CD4-positive, alpha-beta T cell treated with Interleukin-2 at 100 ng/mL for 4 hours (primary cell): ENCODE results near the gene PLAC8L1.

ENCODE experiments used
- DNase-seq: peaks from one replicate; pipeline ENCODE4 v3.0.0-alpha.2; 2020; ENCODE audit warnings: low spot score

The PLAC8L1 gene

DNA sequence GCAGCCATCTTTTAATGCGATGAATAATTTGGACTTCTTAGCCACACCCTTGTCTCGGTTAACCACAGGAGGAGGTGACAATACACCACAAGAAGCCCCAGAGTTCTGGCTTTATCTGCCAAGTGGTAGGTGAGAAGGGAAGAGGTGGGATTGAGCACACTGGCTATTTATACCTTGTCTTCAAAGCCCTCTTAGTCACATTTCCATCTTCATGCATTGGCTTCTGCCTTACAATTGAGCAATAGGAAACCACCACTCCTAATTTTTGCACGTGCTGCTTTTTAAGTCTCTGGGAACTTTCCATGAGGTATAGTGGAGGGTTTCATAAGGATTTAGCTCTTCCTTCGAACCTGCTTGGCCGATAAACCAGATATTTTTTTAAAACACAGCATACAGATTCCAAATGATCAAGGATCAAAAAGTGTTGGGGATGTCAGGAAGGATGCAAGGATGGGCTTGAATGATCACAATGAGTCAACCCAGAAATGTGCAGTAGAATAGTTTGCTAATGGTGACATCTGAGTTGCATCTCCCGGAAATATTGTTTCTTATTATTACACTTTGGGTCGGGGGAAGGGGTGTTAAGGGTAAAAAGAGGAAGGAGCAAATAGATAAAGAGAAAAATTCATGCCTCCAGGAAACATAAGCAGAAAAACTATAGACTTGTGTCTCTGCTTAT is 25.5 kb downstream of the PLAC8L1 start:
- DNase-seq, result peak; percentile 4

DNA sequence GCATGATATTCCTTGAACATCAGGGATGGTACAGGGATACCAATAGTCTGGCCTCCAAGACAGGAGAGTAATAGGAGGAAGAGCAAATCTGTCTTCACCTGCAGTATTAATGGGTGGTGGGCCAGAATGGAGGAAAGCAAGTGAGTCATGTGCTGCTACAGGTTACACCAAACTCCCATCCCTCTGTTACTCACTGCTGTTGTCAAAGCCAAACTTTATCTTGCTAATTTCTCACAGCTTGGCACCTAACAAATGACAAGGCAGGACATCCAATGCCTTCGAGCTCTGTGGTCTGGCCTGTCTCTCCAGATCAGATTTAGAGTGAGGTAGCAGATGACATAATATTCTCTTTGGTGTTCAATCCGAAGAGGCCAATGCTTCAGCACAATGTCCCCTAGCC is 26.8 kb downstream of the PLAC8L1 start:
- no peak for DNase-seq

DNA sequence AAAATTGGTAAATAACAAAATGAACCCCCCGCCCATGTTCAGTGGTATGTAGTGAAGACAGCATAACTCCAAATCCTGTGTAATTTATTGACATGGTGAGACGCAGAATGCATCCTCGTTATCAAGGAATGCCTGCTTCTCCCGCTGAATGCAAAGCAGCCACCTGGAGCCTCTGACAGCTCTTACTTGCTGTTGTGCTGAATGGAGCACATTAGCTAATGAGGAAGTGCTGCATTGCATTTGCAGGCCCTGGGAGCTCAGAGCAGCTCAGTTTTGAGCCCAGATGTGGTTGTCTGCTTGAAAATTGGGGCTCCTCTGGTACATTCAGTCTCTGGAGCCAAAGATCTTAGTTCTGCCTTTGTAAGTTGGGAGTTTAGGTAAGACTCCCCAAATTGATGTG is 28.9 kb downstream of the PLAC8L1 start:
- no peak for DNase-seq

DNA sequence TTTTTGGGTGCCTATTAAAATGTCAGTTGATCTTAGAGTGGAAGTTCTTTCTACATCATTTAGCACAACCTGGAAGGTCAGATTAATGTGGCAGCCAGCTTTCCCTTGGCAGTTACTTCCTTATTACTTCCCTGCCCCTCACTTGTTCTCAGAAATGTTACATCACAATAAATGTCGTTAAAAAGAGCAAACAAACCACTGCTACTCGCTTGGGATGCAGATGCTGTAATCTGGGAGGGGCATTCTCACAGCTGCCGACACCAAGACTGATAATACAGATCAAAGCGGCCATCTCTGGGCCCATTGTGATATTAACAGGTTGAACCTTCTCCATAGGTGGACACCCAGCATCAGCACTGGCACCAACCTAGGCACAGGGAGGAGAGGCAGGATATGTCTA is 29.3 kb downstream of the PLAC8L1 start:
- no peak for DNase-seq

DNA sequence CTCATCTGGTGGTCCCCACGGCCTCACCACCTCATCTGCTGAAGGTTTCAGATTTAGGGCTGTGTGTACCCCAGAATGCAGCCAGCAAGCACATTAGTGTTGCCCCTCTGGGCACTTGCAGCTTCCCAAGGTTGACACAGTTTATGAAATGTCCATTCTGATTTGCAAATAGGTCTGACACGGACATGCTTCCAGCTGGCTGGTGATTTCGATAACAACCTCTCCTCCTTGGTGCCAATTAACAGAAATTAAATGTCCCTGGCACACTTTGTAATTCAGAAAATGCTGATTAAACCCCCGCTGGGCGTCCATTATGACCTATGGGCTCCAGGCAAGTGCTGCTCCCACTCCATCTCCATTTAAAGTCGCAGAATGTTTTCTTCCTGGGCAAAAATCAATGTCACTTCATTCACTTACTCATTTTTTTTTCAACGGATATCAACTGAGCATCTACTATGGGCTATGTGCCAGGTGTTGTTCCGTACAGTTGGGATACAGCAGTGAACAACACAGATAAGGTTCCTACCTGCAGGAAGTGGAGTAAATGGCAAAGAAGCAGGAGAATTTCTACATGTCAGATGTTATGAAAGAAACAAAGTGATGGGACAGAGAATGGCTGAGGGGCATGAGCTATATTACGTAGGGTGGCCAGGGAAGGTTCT is 32.0 kb downstream of the PLAC8L1 start:
- DNase-seq, result no peak

DNA sequence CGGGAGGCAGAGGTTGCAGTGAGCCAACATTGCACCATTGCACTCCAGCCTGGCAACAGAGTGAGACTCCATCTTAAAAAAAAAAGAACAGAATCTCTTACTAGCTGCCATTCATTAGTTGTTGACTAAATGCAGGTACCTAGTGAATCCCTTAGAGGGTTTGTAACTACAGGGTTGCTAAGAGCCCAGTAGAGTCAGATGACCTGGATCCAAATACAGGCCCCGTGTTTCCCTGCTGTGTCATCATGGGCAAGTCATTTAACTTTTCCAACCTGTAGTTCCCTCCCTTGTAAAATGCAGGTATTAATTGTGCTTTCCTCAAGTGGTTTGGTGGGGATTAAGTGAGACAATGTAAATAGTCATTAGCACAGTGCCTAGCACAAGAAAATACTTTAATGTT is 32.8 kb downstream of the PLAC8L1 start:
- DNase-seq, result no peak

DNA sequence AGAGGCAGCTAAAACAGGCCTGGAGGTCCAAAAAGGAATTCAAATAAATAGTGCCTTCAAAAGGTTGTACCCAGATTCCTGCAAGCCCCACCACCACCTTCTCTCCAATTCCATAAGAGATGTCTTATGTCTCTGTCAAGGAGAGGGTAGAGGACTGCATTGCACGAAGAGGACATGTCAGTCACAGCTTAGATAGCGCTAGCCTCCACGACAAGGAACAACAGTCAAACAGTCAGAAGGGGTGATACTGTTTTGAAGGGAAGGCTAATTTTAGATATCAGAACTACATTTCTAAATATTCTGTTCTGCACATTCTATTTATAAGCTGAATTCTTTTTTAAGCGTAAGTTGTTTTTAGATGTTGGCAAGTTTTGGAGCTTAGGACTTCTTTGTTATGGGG is 34.2 kb downstream of the PLAC8L1 start:
- DNase-seq, result no peak

DNA sequence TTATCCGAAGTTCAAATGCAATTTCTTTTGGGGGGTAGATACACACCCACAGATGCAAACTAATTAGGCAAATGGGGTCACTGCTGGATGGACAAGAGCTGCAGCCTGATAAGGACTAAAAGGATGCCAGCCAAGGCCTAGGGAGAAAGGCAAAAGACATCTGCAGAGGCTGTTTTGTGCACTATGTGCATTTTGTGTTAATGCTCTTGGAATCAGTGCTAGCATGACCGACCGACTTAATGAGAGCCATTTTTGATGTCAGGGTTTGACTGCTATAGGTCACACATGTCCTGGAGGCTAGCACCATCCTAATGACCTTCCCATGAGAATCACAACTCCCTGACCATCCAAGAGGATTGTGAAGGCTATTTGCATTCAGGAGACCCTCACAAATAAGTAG is 34.6 kb downstream of the PLAC8L1 start:
- DNase-seq, result no peak

DNA sequence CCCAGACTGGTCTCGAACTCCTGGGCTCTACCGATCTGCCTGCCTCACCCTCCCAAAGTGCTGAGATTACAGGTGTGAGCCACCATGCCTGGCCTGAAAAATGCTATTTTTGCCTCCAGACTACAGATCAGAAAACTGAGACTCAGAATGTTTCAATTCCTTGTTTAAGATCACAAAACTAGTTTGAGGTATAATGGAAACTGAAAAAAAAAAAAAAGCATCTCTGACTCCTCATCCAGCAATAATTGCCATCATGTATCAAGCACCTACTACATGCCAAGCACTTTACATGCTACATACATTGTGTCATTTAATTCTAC is 35.6 kb downstream of the PLAC8L1 start:
- no peak for DNase-seq

DNA sequence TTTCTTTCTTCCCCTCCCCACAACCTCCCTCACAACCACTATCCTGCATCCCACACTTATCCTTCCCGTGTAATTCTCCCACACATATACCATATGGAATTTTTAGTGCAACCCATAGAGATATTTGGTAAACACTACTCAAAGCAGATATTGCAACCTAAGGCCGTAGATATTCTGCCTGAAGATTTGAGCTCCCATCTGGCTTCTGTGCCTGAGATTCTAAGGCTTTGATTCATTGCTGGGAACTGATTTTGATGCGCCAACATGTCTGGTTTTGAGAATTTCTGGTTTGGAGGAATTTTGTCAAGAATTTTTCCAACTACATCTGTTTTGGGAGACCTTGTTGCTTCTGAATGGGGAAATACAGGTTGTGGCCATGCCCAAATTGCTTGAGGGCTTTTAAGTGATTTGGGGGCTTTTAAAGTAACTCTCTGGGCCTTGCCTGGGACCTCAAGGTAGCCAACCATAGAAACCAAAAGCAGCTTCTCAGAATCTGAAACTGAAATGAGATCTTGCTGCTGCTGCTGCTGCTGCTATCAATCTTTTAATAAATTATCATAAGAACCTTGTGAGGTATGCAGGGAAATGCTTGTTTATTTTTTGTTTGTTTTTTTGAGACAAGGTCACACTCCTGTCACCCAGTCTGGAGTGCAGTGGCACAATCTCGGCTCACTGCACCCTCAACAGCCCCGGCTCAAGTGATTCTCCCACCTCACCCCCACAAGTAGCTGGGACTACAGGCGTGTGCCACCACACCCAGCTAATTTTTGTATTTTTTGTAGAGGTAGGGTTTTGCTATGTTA is 36.2 kb downstream of the PLAC8L1 start:
- no peak for DNase-seq

DNA sequence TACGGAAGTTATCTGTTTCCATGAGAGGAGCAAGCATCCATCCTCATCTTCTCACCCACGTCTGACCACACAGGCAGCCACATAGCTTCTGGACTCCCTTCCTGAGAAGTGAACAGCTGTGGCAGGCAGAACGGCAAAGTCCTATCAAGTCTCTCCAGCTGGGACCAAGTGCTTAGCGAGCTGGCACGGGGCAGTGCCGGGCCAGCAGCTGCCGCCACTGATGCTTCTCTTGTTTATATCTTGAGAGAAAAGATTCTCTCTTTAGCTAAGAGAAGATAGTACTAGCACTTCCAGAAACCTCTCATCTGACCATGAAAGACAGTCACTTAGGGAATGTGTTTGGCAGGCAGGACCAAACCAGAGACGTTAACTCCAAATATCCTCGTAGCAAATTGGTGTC is 37.2 kb downstream of the PLAC8L1 start:
- no peak for DNase-seq

DNA sequence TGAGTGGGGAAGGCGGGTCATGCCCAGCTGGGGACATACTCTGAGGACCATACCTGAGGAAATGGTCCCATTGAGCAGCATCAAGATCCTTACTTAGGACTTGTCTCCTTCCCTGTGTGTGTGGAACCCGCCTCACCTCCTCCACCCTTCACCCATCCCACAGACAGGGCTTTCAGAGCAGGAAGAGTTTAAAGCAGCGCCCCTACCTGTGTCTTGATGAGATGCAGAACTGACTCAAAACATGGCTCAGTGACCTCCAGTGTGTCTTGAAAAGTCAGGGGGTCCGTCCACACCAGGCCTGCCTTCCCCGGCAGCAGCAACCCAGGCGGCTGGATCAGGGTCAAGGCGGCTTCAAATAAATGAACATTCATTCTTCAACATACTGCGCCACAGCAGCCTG is 38.4 kb downstream of the PLAC8L1 start:
- DNase-seq, result no peak

DNA sequence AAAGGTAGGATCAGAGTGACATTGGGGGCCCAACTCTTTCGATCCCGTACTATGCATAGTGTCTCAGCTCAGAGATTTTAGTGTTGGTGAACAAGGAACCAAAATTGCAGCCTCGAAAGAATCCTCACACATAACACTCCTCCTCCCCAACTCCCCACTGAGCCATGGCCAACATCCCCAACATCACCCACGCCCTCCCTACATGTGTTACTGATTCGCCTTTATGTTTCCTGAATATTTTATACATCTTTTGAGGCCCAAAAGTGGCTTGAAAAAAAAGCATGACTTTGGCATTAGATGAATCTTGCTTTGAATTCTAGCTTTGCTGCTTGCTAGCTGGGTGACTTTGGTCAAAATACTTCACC is 45.2 kb downstream of the PLAC8L1 start:
- DNase-seq, result no peak

DNA sequence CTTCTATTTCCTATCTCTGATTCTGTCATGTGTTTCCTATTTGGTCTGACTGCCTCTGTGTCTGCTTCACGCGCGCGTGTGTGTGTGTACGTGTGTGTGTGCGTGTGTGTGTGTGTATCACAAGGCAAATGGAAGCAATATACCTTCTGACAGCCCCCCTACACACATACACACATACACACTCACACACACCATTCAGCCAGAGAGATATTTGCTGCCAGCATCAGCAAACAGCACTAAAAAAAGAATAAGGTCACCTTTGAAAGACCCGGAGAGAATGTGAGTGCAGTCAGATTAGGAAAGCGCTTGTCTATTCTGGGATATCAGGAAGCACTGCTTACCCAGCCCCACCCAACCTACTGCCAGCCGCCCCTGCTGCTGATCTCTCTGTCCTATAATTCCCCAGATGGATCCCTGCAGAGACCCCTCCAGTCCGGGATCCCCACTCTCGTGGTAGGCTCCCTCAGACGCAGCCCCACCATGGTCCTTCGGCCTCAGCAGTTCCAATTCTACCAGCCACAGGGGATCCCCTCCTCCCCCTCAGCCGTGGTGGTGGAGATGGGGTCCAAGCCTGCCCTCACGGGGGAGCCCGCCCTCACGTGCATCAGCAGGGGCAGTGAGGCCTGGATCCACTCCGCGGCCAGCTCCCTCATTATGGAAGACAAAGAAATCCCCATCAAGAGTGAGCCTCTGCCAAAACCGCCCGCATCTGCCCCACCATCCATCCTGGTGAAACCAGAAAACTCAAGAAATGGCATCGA is 45.7 kb downstream of the PLAC8L1 start:
- DNase-seq, result no peak

DNA sequence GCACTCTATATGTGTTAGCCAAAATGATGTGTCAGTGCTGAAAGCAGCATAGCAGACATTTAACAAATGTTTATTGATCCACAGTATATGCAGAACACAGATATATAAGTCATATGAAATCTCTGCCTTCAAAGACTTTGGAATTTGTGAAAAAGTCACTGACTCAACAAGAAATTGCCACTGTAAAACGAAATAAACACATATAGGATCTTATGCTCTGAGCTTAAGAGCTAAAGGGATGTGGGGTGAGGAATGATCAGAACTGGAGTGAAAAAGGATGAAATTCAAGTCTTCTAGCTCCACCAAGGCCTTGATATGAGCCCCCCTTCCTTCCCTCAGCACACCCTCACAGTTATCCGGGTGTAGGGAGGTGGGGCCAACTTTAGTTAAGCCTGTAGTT is 49.9 kb downstream of the PLAC8L1 start:
- DNase-seq, result no peak

DNA sequence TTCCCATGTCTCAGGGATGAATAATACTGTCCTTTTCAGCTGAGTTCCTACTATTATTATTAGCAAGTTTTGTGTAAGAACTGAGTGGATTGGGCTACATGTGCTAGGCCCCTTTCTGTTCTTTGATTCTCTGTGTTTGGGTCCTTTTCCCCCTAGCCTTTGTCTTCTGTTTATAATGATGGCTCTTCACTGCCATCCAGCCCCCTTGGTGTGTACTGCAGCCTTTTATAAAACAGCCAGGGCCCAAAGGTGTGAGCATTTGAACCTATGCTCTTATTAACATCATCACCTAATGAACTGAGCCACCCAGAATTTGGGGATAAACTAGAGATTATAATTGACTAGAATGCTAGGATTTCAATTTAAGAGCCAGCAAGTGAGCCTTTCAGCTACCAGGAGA is 52.6 kb downstream of the PLAC8L1 start:
- no peak for DNase-seq

DNA sequence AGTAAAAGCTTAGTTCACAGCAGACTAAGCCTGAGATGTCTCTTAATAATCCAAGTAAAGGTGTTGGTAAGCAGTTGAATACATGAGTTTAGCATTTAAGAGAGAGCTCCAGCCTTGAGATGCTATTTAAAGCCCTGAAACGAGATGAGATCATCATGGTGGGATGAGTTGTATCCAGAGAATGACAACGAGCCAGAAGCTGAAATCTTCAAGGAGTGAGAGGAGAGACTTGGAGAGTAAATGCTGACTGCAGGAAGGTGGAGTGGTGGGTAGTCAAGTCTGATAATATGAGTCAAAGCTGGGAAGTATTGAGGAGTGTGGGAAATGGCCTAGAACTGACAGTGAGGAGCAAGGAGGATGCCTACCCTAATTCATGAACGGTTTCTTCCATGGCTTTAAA is 53.7 kb downstream of the PLAC8L1 start:
- no peak for DNase-seq

DNA sequence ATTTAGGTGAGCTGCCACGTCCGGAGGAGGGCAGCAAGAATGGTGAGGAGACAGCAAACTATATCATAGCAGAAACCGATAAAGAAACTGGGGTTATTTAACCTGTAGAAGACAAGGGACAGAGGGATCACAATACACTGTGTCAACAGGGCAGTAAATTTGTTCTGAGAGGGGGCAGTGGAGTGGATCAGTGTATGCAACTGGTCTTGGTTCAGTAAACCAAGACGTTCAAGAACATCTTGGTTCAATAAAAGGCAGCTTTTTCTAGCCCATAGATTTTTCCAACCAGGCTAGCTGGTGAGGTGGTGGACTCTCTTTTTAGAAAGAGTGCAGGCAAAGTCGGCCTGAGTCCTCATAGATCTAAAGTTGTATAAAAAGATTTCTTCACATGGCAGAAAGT is 55.3 kb downstream of the PLAC8L1 start:
- DNase-seq, result no peak

DNA sequence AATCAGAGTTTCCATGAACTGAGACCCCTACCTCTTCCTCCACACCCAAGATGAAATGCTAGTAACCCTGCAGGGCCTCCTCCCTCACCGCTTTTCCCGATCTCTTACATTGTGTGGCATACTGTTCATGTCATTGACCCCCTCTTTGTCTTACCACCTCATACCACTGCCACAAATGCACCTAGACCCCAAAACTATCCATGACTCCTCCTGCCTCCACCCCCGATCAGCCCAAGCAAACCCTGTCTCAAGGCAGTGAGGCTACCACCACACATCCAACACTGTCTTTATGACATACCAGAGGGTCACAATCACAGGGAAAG is 55.7 kb downstream of the PLAC8L1 start:
- no peak for DNase-seq

DNA sequence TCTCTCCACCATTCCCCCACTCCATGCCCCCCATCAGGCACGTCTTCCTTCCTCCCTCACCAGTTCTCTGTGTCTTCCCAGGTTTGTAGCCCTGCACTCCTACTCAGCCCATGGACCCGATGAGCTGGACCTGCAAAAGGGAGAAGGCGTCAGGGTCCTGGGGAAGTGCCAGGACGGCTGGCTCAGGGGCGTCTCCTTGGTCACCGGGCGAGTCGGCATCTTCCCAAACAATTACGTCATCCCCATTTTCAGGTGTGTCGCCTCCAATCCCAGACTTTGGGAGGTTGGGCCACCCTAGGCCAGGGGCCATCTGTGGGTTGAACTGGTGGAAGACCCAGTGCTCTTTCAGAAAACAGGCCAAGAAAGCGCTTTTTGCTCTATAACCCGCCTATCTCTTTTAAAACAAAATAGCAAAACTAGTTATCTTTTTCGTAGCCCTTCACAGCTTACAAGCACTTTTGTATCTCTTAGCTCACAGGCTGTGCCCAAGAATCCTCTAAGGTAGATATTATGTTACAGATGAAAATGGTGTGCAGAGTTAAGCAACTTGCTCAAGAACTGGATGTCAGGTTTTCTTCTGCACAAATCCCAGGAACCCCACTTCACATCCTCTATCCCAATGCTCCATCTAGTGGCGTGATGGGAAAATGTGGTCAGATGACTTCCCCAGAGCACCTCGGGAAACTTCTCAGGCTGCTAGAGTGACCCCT is 56.2 kb downstream of the PLAC8L1 start:
- DNase-seq, result no peak

DNA sequence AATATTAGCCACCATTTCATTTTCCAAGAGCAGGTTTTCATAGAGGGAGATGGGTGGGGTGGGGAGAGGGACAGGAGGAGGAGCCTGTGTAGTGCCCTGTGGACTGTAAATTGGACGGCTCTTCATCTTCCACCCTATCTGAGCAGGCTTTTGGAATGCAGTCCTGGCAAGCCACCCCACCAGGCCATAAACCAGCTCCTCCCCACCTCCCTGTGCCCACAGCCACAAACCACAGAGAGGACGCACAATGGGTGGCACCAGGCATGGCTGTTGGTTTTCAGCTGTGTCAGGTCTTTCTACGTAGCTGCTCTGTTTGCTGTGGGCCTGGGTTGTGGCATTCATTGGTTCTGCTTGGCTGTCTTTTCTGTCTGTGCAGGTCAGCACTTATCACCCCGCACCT is 58.0 kb downstream of the PLAC8L1 start:
- no peak for DNase-seq

DNA sequence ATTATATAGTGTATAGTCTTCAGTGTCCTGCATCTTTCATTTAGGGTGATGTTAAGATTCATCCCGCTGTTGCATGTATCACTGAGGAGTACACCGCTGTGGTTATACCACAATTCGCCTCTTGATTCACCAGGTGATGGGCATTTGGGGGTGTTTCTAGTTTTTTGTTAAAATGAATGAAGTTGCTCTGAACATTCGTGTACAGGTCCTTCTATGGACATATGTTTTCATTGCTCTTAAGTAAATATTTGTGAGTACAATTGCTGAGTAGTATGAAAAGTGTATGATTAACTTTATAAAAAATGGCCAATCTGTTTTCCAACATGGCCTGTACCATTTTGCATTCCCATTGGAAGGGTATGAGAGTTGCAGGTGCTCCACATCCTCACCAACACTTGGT is 61.7 kb downstream of the PLAC8L1 start:
- no peak for DNase-seq
